KOPT-K1 (cell line): Measurements from ENCODE around the gene COL20A1.
"Not testable (repeated sequence)": the region's sequence is repeated elsewhere in the genome, so short reads cannot be mapped to it uniquely, and the experiment has no call there.

Source experiments
- H3K27ac ChIP-seq: fragments of 200-600 bp; sonication (generic); 2 replicates; pipeline ENCODE4 v1.5.1; 2016; ENCODE audit warnings: antibody characterized with exemption, mild to moderate bottlenecking, low read depth, low read length; ENCODE audit not compliant: poor library complexity, severe bottlenecking
- H3K36me3 ChIP-seq: fragments of 200-600 bp; sonication (generic); 2 replicates; pipeline ENCODE4 v1.5.1; 2017; ENCODE audit warnings: antibody characterized with exemption, mild to moderate bottlenecking, low read length, moderate library complexity; ENCODE audit not compliant: insufficient read depth
- H3K9me3 ChIP-seq: fragments of 200-600 bp; sonication (generic); 2 replicates; pipeline ENCODE4 v1.5.1; 2017; ENCODE audit warnings: antibody characterized with exemption, low read length, mild to moderate bottlenecking; ENCODE audit not compliant: insufficient read depth, poor library complexity, severe bottlenecking

COL20A1 gene

DNA sequence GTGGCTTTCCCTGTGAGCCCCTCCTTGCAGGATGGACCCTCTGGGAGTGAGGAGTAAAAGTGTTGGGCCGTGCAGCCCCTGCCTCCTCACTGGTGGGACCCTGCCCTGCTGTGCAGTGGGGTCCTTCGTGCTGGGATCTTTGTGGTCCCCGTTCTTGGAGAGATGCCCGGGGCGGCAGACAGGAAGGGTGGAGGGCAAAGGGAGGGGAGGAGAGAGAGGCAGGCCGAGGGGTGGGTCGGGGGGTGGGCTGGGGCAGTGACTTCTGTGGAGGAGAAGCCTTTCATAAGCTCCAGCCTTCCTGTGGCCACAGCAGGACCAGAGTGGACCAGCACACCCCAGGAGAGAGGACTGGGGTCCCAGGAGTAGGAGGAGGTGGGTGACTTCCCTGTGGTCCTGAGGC lies at the start of gene COL20A1:
TSS of gene COL20A1 (plus strand) at position 283 of the 400 bp plus-strand sequence. CDS start 1,922 bp downstream, outside the sequence.
- H3K27ac ChIP-seq, result no peak within 1 kb of the TSS
- peaks cover 27% of the 10 kb centered on the region for H3K36me3 ChIP-seq
- H3K9me3 ChIP-seq, result no peaks in the 10 kb centered on the region

DNA sequence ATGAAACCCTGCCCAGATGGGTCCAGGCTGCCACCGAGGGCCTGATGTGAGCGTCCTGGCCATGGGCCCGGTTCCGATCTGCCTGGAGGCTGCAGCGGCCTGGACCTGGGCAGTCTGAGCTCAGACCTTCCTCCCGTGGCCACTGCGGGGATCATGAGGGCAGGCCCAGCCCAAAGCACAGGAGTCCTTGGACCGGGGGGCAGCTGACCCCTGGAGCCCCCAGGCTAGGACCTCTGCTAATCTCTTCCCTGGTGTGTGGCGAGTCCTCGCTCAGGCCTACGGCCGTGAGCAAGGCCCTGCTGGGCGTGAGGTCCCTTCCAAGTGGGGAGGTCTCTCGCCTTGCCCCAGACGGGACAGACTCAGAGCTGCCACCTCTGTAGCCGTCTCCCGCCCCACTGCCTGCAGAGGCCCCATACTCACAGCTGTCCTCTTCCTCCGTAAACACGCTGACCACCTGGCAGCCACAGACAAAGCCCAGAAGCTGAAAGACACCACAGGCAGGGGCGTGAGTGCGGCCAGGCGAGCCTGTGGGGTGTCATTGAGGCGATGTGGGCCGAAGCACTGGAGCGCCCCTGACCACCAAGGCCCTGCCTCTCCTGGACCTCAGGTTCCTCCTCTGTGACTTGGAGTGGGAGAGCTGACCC lies 49.3 kb upstream of the COL20A1 start:
- Histone ChIP-seq H3K36me3 (no peaks in the 10 kb centered on the region), H3K9me3 (no peaks in the 10 kb centered on the region), H3K27ac (no peak overlapping the region)

DNA sequence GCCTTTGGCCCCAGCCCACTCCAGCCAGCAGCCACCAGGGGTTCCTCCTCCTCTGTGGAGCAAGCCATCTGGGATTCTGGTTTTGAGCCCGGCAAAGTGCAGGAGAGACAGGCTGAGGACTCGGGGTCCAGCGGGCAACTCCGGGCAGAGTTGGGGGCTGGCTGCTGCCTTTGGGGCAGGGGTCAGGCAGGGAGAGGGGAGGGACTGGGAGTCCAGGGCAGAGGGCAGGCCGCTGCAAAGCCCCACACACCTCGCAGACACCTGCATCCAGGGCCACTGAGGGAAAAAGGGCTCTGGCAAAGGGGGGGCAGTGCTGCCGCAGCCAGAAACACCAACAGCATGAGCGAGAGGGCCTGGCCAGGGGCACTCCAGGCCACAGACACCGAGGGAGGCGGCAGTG lies 48.5 kb upstream of the COL20A1 start:
- H3K36me3 ChIP-seq, result no peaks in the 10 kb centered on the region
- H3K27ac ChIP-seq, result no peak overlapping the region
- H3K9me3 ChIP-seq, result no peaks in the 10 kb centered on the region

DNA sequence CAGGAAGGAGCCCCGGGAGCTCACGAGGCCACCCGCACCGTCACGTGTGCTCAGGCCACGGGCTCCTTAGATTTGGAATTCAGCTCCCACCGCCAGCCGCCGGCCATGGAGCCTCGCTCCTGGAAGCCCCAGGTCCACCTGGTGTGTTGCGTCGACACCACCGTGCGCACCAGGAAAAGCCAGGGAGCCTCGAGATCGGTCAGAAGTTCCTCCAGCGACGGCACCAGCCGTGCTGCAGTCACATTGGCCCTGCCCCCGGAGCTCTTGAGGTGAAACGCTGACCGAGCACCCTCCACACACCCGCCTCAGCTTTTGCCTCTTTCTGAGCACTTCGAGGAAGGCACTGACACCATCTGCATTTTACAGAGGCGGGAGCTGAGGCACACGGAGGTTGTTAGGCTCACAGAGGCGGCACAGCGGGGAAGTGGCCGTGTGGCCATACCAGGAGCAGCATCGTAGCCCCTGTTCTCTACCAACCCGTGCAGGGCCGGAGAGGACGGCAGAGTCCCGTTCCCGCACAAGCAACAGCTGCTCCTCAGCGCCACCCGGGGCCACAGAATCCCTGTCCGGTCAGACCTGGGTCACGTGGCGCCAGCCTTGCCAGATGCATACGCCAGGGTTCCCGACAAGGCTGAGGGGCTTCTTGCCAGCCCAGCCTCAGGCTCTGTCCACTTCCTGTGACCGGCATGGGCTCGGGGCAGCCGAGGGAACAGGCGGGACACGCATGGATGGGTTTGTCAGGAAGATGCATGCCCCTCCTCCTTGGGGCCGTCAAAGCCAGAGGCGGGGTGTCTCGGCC lies 46.3 kb upstream of the COL20A1 start:
- H3K27ac ChIP-seq, result no peak overlapping the region
- H3K36me3 ChIP-seq, result no peaks in the 10 kb centered on the region
- H3K9me3 ChIP-seq, result no peaks in the 10 kb centered on the region

DNA sequence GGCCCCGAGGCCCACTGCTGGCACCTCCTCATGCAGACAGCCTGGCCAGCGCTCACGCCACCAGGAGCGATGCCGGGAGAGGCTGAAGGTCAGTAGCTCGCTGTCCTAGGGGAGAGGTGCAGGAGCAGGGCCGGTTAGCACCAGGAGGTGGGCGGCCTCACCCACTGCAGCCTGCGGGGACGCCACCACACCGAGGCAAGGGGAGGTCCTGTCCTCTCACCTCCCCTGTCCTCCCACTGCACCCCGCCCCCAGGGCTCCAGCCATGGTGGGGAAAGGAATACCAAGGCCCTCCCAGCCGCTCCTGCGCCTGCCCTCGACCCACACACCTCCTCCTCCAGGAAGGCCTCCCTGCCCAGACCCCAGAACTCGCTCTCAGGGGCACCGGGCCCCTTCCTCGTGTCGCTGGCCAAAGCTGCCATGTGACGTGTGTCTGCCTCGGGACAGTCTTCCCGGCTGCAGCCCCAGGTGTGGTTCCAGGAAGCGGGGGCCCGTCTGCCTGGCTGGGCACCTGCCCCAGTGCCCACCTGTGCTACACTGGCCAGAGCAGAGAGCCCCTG lies 45.2 kb upstream of the COL20A1 start:
- H3K9me3 ChIP-seq, result no peaks in the 10 kb centered on the region
- no peak overlapping the region for H3K27ac ChIP-seq
- no peaks in the 10 kb centered on the region for H3K36me3 ChIP-seq

DNA sequence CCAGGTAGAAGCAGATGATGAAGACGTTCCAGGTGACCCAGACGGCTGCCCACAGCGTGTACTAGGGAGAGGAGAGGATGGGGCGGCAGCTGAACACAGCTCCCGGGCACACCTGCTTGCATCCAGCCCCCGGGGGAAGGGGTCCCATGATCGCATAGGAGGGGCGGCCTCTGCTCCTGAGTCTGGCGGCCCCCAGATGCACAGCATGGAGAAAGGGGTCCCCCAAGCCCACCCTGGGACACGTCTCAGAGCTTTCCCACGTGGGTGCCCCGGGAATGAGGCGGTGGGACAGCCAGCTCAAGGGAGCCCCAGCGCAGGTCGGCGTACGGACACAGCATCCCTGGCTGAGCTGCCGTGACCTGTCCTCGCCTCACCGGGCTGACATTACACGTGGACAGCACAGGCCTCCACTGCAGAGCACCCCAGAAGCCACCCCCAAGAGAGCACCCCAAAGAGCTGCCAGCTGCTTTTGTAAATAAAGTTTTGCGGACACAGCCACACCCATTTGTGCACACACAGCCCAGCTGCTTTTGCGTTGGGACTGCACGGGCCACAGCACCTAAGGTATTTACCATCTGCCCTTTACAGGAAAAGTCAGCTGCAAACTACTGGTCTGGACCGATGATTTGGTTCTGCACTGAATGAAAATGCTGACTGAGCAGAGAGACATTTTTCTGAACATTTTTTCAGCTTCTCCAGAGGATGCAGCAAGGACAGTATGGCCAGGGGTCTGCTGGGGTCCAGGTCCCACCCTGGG lies 44.0 kb upstream of the COL20A1 start:
- H3K27ac ChIP-seq, result no peak overlapping the region
- no peaks in the 10 kb centered on the region for H3K36me3 ChIP-seq
- H3K9me3 ChIP-seq, result no peaks in the 10 kb centered on the region

DNA sequence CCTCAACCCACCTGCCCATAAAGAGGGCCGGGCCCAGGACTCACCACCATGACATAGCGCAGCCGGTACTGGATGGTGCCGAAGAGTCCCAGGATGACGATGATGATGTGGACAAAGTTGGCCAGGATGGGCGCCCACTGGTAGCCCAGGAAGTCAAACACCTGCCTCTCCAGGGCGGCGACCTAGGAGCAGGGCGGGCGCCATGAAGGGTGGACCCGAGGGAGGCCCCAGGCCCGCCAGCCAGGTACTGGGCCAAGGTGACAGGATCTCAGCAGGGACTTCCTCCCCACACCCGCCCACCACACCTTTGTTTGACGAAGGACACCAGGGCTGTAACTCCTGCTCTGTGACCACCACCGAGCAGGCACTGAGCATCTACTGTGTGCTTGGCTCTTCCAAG lies 43.1 kb upstream of the COL20A1 start:
- no peak overlapping the region for H3K27ac ChIP-seq
- no peaks in the 10 kb centered on the region for H3K36me3 ChIP-seq

DNA sequence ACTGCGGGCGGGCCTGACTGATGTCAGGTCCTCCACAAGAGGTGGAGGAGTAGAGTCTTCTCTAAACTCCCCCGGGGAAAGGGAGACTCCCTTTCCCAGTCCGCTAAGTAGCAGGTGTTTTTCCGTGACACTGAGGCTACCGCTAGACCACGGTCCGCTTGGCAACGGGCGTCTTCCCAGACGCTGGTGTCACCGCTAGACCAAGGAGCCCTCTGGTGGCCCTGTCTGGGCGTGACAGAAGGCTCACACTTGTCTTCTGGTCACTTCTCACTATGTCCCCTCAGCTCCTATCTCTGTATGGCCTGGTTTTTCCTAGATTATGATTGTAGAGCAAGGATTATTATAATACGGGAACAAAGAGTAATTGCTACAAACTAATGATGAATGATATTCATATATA lies 41.6 kb upstream of the COL20A1 start:
- not testable (repeated sequence) for H3K9me3 ChIP-seq, H3K27ac ChIP-seq, H3K36me3 ChIP-seq

More for the DNA sequence above, 43.1 kb upstream of the COL20A1 start:
- no peaks in the 10 kb centered on the region for H3K9me3 ChIP-seq

DNA sequence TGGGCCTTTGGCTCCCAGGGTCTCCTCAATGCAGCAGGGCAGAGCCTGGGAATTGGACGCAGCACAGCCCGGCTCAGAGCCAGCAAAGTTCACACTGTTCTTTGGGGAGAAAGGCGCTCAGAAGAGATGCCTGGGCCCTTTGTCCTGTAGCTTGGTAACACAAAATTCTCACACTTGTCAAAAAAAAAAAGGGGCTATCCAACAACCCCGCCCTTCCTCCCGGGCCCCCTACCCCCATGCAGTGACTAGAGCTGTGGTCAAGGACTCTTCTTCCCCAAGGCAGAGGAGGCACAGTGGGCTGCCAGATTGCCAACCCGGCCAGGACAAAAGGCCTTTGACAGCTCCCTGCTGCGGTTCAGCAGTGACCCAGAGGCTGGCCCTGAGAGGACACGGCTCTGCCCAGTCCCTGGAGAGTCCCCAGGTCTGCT lies 40.7 kb upstream of the COL20A1 start:
- Histone ChIP-seq H3K27ac (no peak overlapping the region), H3K9me3 (no peaks in the 10 kb centered on the region), H3K36me3 (no peaks in the 10 kb centered on the region)

DNA sequence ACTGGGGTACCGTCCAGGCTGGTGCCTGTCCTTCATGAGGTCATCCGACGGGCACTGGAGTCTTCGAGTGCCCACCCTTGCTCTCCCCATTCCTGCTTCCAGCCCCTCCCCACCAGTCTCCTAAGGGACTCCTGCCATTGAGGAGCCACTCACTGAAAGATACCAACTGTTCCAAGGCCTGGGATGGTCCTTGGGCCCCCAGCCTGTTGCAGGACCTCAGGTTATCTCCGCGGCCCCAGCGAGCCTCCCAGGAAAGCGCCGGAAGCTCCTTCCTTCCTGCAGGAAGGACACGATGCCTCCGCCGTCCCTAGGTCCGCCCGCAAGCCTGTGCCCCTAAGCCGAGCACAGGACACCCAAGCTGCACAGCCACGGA lies 39.9 kb upstream of the COL20A1 start:
- H3K36me3 ChIP-seq, result no peaks in the 10 kb centered on the region
- no peak overlapping the region for H3K27ac ChIP-seq
- H3K9me3 ChIP-seq, result no peaks in the 10 kb centered on the region

DNA sequence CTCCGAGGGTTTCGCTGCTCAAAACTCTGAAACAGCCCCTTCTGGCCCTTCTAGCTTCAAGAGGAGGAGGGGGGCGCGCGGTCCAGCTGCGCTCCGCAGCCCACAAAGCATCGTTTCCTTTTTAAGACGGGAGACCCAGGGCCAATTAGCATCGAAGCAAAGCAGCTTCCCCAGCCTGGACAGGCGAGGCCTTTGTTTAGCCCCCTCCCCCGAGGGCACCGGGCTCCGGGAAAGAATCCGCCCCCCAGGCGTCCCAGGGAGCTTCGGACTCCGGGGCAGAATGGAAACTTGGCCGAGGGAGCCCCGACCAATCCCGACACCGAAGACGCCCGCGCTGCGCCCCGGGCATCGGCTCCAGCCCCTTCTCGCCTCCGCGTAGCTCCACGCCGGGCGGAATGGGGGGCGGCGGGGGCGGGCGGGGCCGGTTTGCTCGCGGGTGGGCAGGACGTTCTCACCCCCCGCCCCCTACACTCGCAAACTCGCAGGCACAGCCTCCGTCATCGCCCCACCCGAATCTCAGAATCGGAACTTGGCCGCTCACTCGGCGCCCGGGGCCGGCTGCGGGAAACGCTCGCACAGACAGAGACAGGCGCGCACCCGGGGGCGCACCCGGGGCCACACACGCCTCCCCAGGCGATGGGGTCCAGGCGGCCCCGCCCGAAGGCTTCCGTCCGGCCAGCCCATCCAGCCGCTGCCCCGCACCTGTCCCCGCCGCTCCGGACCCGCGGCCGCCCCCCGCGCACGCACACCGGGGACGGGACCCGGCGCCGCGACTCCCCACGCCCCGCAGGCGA lies 39.4 kb upstream of the COL20A1 start:
- Histone ChIP-seq H3K36me3 (no peaks in the 10 kb centered on the region), H3K27ac (no peak overlapping the region), H3K9me3 (no peaks in the 10 kb centered on the region)

DNA sequence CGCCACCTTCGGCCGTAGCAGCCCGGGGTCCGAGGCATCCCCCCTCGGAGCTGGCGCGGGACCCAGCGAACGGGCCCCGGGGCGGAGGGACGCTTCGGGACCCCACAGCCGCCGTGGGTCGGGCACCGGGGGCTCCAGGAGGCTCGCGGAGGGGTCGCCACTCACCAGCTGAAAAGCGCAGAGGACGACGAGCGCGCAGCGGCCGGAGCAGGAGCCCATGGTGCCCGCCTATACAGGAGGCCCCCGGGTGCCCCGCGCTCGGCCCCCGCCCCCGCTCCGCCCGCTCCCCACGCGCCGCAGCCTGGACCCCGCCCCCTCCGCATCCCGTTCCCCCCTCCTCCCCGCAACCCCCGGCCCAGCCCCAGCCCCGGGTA lies 38.8 kb upstream of the COL20A1 start, which contains the start of gene NKAIN4:
TSS of gene NKAIN4 (minus strand) at position 232 of the 374 bp plus-strand sequence. CDS start at position 219, 13 bp downstream.
- Histone ChIP-seq H3K27ac (no peak within 1 kb of the TSS), H3K9me3 (no peaks in the 10 kb centered on the region), H3K36me3 (no peaks in the 10 kb centered on the region)

DNA sequence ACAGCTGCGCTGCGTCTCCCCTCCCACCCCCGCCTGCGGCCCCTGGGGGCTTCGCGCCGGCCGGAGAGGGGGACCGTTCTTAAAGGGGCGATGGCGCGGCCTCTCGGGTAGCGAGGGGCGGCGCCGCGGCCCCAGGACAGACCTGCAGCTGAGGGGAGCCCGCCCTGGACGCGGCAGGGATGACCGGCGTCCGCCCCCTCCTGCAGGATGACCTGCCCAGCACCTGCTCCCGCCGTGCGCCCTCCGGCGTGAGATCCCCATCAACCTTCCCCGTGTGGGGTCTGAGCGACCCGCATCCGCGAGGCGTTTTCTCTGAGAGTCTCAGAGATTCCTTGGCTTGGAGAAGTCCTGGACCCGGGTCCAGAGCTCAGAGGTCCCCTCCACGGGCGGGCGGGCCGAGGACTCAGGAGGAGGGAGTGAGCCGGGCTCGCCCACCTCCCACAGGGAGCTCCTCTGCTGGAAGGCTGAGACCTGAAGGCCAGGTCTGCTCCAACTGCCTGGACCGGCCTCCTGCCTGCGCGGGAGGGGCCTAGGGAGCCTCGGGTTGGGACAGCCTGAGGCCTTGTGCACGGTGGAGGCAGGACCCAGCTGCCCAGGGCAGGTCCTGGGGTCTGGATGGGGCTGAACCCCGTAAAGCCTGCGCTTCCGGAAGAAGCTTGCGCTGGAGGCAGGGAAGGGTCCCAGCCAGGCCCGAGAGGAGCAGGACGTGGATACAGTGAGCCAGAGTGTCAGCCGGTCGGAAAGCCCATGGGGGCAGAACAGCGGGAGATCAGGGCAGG lies 38.2 kb upstream of the COL20A1 start:
- no peaks in the 10 kb centered on the region for H3K36me3 ChIP-seq
- no peak overlapping the region for H3K27ac ChIP-seq
- H3K9me3 ChIP-seq, result no peaks in the 10 kb centered on the region
